Neural crest cell (in vitro differentiated cells): ENCODE measurements around the gene SMIM33. TPM values are rescaled to one million over a fixed set of nuclear protein-coding genes. Genes with fewer than 3 reads are reported as not detected.
"Not testable (repeated sequence)": the region's sequence is repeated elsewhere in the genome, so short reads cannot be mapped to it uniquely, and the experiment has no call there.

Experiments
- DNase-seq: peaks from one replicate; pipeline ENCODE4 v3.0.0; 2021; ENCODE audit warnings: low read depth, mixed read lengths, low spot score
- H3K27ac Mint-ChIP-seq: one replicate; pipeline ENCODE4 v1.8.0; 2021; ENCODE audit warnings: mild to moderate bottlenecking, mixed read lengths; ENCODE audit not compliant: unreplicated experiment
- H3K27me3 Mint-ChIP-seq: 2 replicates; pipeline ENCODE4 v1.8.0; 2021; ENCODE audit warnings: low read depth, mild to moderate bottlenecking, mixed read lengths
- H3K36me3 Mint-ChIP-seq: 2 replicates; pipeline ENCODE4 v1.8.0; 2021; ENCODE audit warnings: low read depth, mild to moderate bottlenecking, mixed read lengths
- H3K4me1 Mint-ChIP-seq: 2 replicates; pipeline ENCODE4 v1.8.0; 2021; ENCODE audit warnings: mixed read lengths
- H3K4me3 Mint-ChIP-seq: one replicate; pipeline ENCODE4 v1.8.0; 2021; ENCODE audit warnings: mild to moderate bottlenecking, mixed read lengths
- H3K9me3 Mint-ChIP-seq: 2 replicates; pipeline ENCODE4 v1.8.0; 2021; ENCODE audit warnings: mixed read lengths
- CTCF ChIP-seq: fragments of 200-600 bp; sonication (generic); conservative IDR thresholded peaks from 2 replicates; pipeline ENCODE4 v1.5.0; 2021; ENCODE audit warnings: antibody characterized with exemption, mild to moderate bottlenecking
- total RNA-seq: library from RNA; stranded (reverse); gene quantifications from 2 replicates; pipeline ENCODE4 v1.2.1, GENCODE V29; 2021

The SMIM33 gene
- total RNA-seq, 1 donor from 2014 or later = not detected

DNA sequence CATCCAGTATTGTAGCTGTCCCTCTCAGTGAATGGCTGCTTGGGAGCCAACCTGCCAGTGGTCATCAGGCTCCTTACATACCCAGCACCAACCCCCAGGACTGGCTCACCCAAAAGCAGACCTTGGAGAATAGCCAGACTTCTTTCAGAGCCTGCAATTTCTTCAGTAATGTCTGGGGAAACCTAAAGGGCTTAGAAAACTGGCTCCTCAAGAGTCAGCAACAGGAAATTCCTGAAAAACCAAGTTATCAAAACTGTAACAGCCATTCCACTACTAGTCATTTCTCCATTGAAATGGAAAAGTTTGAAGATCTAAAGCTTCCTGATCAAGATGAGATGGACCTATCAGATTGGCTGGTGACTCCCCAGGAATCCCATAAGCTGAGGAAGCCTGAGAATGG, 24.0 kb downstream of the SMIM33 start:
- TF ChIP-seq CTCF = no peak
- no peaks in the 10 kb centered on the region for H3K36me3 Mint-ChIP-seq
- H3K27me3 Mint-ChIP-seq = no peaks in the 10 kb centered on the region
- no peaks in the 10 kb centered on the region for H3K4me1 Mint-ChIP-seq
- H3K27ac Mint-ChIP-seq = no peak overlapping the region
- H3K9me3 Mint-ChIP-seq = no peaks in the 10 kb centered on the region
- DNase-seq = no peak
- no peak overlapping the region for H3K4me3 Mint-ChIP-seq

- Mint-ChIP-seq H3K36me3 (no peaks in the 10 kb centered on the region), H3K27me3 (no peaks in the 10 kb centered on the region), H3K4me3 (no peak overlapping the region), H3K9me3 (no peaks in the 10 kb centered on the region), H3K27ac (no peak overlapping the region), H3K4me1 (no peaks in the 10 kb centered on the region)
- no peak for TF ChIP-seq CTCF
- DNase-seq = no peak
Measured at GRCh38 chr5:139495638-139496435, 25.0 kb downstream of the SMIM33 start.

DNA sequence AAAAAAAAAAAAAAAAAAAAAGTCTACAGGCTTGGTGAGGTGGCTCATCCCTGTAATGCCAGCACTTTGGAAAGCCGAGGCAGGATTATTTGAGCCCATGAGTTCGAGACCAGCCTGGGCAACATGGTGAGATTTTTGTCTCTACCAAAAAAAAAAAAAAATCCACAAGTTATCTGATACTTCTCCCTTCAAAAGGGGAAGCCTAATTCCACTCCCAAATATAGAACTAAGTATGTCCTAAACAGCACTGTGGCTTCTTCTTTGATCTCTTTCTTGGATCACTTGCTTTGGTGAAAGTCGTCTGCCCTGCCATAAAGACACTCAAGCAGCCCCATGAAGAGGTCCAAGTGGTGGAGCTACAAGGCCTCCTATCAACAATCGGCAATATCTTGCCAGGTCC, 30.6 kb downstream of the SMIM33 start:
- H3K9me3 Mint-ChIP-seq = no peaks in the 10 kb centered on the region
- H3K4me1 Mint-ChIP-seq = no peaks in the 10 kb centered on the region
- no peak for TF ChIP-seq CTCF
- no peak overlapping the region for H3K4me3 Mint-ChIP-seq
- H3K27ac Mint-ChIP-seq = no peak overlapping the region
- H3K36me3 Mint-ChIP-seq = no peaks in the 10 kb centered on the region
- no peak for DNase-seq
- H3K27me3 Mint-ChIP-seq = peaks cover 3% of the 10 kb centered on the region

GRCh38 chr5:139503036-139503817, 32.4 kb downstream of the SMIM33 start:
- not testable (repeated sequence) for DNase-seq, H3K4me3 Mint-ChIP-seq, H3K27ac Mint-ChIP-seq, H3K4me1 Mint-ChIP-seq, H3K27me3 Mint-ChIP-seq, H3K9me3 Mint-ChIP-seq, H3K36me3 Mint-ChIP-seq

GRCh38 chr5:139503879-139504278, 33.1 kb downstream of the SMIM33 start:
- not testable (repeated sequence) for H3K4me3 Mint-ChIP-seq, H3K36me3 Mint-ChIP-seq, H3K27ac Mint-ChIP-seq, H3K4me1 Mint-ChIP-seq, H3K9me3 Mint-ChIP-seq, DNase-seq, H3K27me3 Mint-ChIP-seq

GRCh38 chr5:139504722-139505121, 33.9 kb downstream of the SMIM33 start:
- not testable (repeated sequence) for H3K4me1 Mint-ChIP-seq, H3K27me3 Mint-ChIP-seq, H3K36me3 Mint-ChIP-seq, DNase-seq, H3K4me3 Mint-ChIP-seq, H3K9me3 Mint-ChIP-seq, H3K27ac Mint-ChIP-seq
